RWPE2 (cell line): ENCODE measurements around the gene SIK3.

ENCODE experiments used
- ATAC-seq: fragments of 200-7000 bp; cut with Tn5 transposase; 3 replicates; pipeline ENCODE4 v1.9.1; 2021; ENCODE audit warnings: low read depth
- DNase-seq: peaks from one replicate; pipeline ENCODE4 v3.0.0-alpha.2; 2020; ENCODE audit warnings: low spot score
- H3K27ac ChIP-seq: fragments of 450-650 bp; 2 replicates; pipeline ENCODE4 v1.5.1; 2017; ENCODE audit warnings: mild to moderate bottlenecking; ENCODE audit not compliant: poor library complexity, severe bottlenecking
- H3K27me3 ChIP-seq: fragments of 250-450 bp; sonication (Bioruptor Pico); 2 replicates; pipeline ENCODE4 v1.5.1; 2021; ENCODE audit warnings: mild to moderate bottlenecking, moderate library complexity; ENCODE audit not compliant: insufficient read depth, poor library complexity, severe bottlenecking
- H3K36me3 ChIP-seq: fragments of 250-450 bp; sonication (Bioruptor Pico); 2 replicates; pipeline ENCODE4 v1.5.1; 2020; ENCODE audit warnings: low read depth, mild to moderate bottlenecking, moderate library complexity
- H3K4me1 ChIP-seq: fragments of 250-450 bp; sonication (Bioruptor Pico); 2 replicates; pipeline ENCODE4 v1.5.1; 2021; ENCODE audit warnings: mild to moderate bottlenecking, moderate library complexity; ENCODE audit not compliant: insufficient read depth, poor library complexity, severe bottlenecking
- H3K4me3 ChIP-seq: fragments of 250-450 bp; sonication (Bioruptor Pico); 2 replicates; pipeline ENCODE4 v1.5.1; 2021; ENCODE audit warnings: mild to moderate bottlenecking, moderate library complexity; ENCODE audit not compliant: severe bottlenecking
- H3K9me3 ChIP-seq: fragments of 250-450 bp; sonication (Bioruptor Pico); 2 replicates; pipeline ENCODE4 v1.5.1; 2021; ENCODE audit warnings: mild to moderate bottlenecking, moderate library complexity; ENCODE audit not compliant: severe bottlenecking
- CTCF ChIP-seq: fragments of 450-650 bp; IDR thresholded peaks from one replicate; pipeline ENCODE4 v1.5.1; 2017; ENCODE audit warnings: mild to moderate bottlenecking, moderate library complexity; ENCODE audit not compliant: poor library complexity, severe bottlenecking

SIK3 gene

DNA sequence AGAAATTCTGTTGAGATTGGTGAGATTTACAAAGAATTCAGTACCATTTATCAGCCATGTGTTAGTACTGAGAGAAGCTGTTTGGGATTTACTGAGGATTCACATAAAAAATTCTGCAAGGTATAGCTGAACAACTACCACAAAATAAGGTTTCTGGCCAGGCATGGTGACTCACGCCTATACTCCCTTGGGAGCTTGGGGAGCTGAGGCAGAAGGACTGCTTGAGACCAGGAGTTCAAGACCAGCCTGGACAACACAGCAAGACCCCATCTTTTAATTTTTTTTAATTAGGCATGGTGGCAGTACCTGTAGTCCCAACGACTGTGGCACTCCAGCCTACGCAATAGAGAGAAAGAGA lies 86.7 kb downstream of the SIK3 start:
- H3K9me3 ChIP-seq: no peaks in the 10 kb centered on the region
- TF ChIP-seq CTCF: no peak
- ATAC-seq (peak; percentile 61), DNase-seq (no peak)
- H3K27me3 ChIP-seq: no peaks in the 10 kb centered on the region
- peaks cover 17% of the 10 kb centered on the region for H3K4me1 ChIP-seq
- H3K36me3 ChIP-seq: no peaks in the 10 kb centered on the region
- peak overlapping the region; percentile 74 for H3K27ac ChIP-seq
- no peak overlapping the region for H3K4me3 ChIP-seq

- no peak overlapping the region for H3K4me3 ChIP-seq
- no peaks in the 10 kb centered on the region for H3K9me3 ChIP-seq
- TF ChIP-seq CTCF: no peak
- H3K36me3 ChIP-seq: no peaks in the 10 kb centered on the region
- H3K27me3 ChIP-seq: no peaks in the 10 kb centered on the region
- peak overlapping the region; percentile 74 for H3K27ac ChIP-seq
- peaks cover 17% of the 10 kb centered on the region for H3K4me1 ChIP-seq
- no peak for DNase-seq
- ATAC-seq: peak; percentile 98
These were observed 87.3 kb downstream of the SIK3 start for GRCh38 chr11:117010808-117011540.

DNA sequence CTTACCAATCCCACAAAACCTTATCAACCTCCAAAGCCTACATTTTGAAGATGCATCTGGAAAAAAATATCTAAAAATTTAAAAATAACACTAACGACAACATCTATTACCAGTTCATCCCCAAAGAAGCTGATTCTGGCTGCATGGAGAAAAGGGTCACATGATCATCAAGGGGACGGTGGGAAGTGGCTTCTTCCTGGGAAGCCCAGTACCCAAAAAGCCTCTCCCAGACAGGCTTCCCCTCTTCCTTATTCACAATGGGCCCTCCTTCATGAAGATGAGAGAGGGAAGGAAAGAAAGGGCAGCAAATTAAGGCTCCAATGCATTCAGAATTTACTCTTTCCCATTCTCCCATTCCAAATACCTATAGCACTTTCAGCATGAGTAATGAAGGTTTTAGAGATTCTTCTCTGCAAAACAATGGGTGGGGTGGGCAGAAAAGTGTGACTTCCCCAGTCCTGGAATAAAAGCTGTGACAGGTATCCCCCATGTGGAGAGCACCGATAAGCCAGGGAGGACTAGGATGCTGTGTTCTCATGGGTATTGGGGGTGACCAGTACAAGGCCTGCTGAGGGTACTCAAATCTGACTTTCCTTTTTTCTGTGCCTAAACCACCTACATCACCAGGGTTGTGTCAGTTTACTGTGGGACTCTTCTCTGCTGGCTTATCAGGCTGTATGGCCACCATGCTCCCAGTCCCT lies 88.2 kb downstream of the SIK3 start:
- Histone ChIP-seq H3K36me3 (no peaks in the 10 kb centered on the region), H3K27ac (peak overlapping the region; percentile 74), H3K4me3 (no peak overlapping the region), H3K9me3 (no peaks in the 10 kb centered on the region), H3K27me3 (no peaks in the 10 kb centered on the region), H3K4me1 (peaks cover 17% of the 10 kb centered on the region)
- ATAC-seq (no peak), DNase-seq (no peak)
- TF ChIP-seq CTCF: no peak

DNA sequence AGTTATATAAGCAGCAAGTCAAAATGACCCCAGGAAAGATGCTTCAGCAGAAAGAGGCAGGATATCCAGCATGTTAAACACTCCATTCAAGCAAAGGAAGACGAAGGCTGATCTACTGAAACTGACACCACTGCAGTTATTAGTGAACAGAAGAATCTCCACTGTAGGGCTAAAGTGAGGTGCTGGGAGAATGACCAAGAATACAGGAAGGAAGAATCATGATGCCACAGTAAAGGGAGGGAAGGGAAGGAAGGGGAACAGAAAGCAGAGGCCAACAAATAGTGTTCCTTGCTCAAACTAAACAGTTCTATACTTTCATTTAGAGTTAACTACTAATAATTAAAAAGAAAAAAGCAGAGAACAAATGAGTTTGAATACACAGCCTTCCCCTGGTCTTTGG lies 92.5 kb downstream of the SIK3 start:
- DNase-seq: no peak
- H3K4me1 ChIP-seq: peaks cover 10% of the 10 kb centered on the region

More for the DNA sequence above, 92.5 kb downstream of the SIK3 start:
- Histone ChIP-seq H3K27ac (no peak overlapping the region), H3K27me3 (no peaks in the 10 kb centered on the region), H3K4me3 (no peak overlapping the region), H3K36me3 (no peaks in the 10 kb centered on the region), H3K9me3 (no peaks in the 10 kb centered on the region)
- TF ChIP-seq CTCF: no peak
- no peak for ATAC-seq
